PC-3 (cell line): Measurements from ENCODE around the gene TMEM35A.

Source experiments
- CTCF ChIP-seq: fragments of 300-600 bp; sonication (generic); conservative IDR thresholded peaks from 2 replicates; pipeline ENCODE4 v1.5.1; 2017; ENCODE audit warnings: antibody characterized with exemption, low read depth, mild to moderate bottlenecking, low read length
- EZH2 ChIP-seq: fragments of 300-600 bp; sonication (generic); IDR thresholded peaks from one replicate; pipeline ENCODE4 v1.6.1; 2017; ENCODE audit warnings: antibody characterized with exemption, mild to moderate bottlenecking, low read length; ENCODE audit not compliant: unreplicated experiment
- EZH2phosphoT487 ChIP-seq: fragments of 300-600 bp; sonication (generic); IDR thresholded peaks from 2 replicates; pipeline ENCODE4 v1.6.1; 2018; ENCODE audit warnings: mild to moderate bottlenecking, antibody characterized with exemption, low read length, borderline replicate concordance

- TF ChIP-seq CTCF = no peak
- TF ChIP-seq EZH2 = no peak
- no peak for TF ChIP-seq EZH2phosphoT487
These were observed 2.6 kb downstream of the TMEM35A start for GRCh38 chrX:101081231-101081630.
